KBM-7 (cell line): ENCODE results near the gene TRMT2A.

Source experiments
- DNase-seq: peaks from one replicate; pipeline ENCODE4 v3.0.0-alpha.2; 2015
- in situ Hi-C: fragments of 300-500 bp; cut with MboI; formaldehyde crosslinking; loops from 2 replicates; pipeline ENCODE4 v1.14.3; 2020; ENCODE audit warnings: low sequenced_read_pairs, low pct_unique_long_range_greater_than_20kb, mixed read lengths

Gene TRMT2A

DNA sequence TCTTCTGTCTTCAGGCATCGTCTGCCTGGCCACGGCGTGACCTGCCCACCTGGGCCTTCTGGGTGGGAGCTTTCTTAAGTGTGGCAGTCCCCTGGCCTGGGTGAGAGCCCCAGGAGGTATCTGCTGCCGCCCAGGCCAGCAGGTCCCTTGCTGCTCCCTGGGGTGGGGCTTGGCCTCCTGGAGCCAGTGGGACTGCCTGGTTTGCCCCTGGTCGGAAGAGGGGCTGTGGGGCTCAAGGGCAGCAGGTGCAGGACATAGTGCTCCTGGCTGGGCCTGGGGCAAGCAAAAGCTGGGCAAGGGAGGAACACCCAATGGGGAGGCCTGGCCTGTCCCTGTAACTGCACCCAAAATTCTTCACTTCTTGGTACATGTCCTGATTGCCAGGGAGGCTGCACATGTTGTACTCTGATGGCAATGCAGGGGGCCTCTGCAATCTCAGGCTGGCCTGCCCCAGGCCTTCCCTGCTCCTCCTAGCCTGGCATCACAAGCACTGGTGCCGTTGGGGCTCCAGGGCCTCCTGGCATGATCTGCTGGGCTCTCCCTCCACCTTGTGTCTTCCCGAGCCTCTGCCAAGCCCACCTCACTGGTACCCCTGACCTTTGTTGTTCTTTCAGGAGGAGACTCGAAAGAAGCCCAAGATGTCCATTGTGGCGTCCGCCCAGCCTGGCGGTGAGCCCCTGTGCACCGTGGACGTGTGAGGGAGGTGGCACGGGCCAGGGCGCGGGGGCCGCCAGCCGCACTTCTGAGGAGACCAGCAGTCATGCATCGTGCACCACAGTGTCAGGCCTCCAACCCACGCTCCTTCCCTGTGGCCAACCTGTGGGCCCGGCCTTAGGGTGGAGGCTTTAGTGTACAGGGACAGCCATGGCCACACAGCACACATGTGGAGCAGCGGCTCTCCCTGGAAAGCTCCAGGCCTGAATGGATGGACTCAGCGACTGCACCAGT lies 7.3 kb downstream of the TRMT2A start:
- in situ Hi-C loops, result no loop called here
- no peak for DNase-seq

GRCh38 chr22:20108757-20109230 lies 8.2 kb downstream of the TRMT2A start:
- DNase-seq, result no peak
- in situ Hi-C loops, result no loop called here

DNA sequence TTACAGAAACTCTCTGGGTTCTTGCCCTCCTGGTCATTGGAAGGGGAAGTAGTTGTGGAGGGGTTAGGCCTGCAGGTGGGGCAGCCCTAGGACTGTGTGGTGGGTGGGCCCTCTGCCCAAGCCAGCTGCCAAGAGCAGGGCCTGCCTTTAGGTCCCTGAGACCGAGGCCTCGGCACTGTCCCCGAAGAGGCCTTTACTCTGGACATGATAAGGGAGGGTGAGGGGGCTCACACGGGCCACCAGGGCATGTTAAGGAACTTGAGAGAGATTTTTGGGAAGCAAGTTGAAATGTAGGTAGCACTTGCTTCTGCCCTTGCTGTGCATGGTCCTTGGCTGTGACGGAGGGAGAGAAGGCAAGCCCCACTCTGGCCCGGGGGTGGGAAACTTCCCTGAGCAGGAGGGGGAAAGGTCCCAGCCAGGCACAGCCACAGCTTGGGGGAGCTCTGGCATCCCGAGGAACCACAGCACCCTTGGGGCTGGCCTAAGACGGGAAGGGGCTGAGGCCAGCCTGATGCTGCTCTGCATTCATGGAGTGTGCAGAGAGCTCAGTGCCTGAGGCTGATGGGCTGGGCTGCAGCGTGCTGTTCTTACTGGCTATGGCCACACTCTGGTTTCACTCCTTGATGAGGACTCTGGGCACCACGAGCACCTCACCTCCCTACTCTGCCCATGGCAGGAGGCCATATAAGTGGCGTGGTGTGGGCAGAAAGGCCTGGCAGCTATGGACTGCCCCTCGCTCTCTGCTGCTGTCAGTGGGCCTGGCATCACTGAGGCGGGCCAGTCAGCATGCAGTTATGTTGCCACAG lies 8.9 kb downstream of the TRMT2A start:
- no peak for DNase-seq
- in situ Hi-C loops, result no loop called here

DNA sequence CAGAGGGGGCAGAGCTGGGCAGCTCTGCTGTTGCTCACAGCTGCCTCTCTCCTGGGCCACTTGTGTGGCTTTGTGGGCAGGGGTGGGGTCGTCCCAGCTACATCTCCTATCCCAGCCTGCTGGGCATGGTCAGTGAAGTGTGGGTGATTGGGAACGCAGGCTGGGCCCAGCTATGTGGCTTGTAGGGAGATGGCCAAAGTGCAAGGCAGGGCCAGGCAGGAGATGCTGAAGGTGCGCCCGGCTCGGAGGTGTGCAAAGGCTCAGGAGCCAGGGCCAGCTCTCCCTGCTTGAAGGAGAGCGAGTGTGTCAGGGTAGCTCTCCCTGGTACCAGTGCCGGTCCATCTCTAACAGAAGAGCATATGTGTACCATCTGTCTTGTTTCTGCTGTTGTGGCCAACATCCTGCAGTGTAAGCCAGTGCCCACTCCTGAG lies 9.5 kb downstream of the TRMT2A start:
- DNase-seq, result no peak
- in situ Hi-C loops, result no loop called here

DNA sequence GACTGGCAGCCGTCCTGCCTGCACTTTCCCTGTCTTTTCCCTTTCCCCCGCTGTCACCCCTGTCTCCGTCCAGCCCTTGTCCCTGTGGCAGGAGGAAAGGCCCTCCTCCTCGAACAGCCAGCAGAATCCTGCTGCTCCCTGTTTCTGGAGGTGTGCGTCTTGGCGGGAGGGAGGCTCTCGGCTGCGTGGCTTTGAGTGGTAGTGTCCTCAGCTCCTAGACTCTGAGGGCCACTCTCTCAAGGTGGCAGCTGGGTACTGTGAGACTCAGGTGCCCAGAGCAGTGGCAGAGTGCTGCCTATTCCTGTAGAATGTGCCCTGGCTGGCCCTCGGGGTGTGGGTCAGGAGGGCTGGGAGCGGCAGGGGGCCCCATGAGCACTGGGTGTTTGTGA lies 10.2 kb downstream of the TRMT2A start:
- no peak for DNase-seq
- in situ Hi-C loops, result no loop called here

DNA sequence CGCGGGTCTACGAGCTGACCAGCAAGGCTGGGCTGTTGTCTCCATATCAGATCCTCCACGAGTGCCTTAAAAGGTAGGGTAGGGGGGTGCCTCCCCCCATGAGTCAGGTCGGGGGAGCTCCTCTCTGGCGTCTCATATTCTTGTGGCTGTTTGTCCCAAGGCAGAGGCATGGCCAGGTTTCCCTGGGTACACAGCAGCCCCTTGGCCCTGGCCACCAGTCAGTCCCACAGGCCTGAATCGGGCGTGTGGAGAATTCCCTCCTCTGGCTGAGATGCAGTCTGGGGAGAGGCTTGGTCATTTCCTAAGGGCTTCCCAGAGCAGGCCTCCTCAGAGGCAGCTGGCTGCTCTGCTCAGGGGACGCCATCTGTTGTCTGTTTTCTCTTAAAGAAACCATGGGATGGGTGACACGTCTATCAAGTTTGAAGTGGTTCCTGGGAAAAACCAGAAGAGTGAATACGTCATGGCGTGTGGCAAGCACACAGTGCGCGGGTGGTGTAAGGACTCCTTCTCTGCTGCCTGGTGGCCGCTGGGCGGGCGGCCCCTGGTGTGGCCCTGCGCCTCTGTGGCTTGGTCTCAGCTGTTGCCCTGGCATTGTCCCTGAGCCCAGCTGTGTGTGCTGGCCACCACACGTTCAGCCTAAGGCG lies 10.7 kb downstream of the TRMT2A start:
- in situ Hi-C loops, result no loop called here

GRCh38 chr22:20105456-20106204 lies 11.4 kb downstream of the TRMT2A start:
- in situ Hi-C loops, result no loop called here

More for the DNA sequence above, 10.7 kb downstream of the TRMT2A start:
- DNase-seq, result no peak

GRCh38 chr22:20102203-20102780 lies 14.7 kb downstream of the TRMT2A start:
- in situ Hi-C loops, result no loop called here
- DNase-seq, result no peak

More at GRCh38 chr22:20105456-20106204, 11.4 kb downstream of the TRMT2A start:
- DNase-seq, result no peak

DNA sequence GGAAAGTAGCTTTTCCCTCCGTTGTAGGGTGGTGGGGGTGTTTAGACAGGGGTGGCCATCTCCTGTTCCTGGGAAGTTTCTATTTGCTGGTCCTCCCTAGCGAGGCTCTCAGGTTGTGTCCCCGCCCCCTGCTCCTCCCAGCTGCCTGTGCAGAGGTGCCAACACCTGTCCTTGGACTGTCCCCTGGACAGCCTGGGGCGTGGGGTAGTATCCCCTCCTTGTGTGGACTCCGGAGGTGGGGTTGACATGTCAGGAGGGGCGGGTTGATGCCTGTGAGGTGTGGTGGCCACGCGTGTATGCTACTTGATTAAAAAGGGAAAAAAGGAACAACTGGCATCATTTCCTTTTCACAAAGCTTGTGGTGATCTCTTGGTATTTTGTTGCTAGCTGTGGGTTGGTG lies 15.4 kb downstream of the TRMT2A start:
- DNase-seq, result no peak
- in situ Hi-C loops, result no loop called here

DNA sequence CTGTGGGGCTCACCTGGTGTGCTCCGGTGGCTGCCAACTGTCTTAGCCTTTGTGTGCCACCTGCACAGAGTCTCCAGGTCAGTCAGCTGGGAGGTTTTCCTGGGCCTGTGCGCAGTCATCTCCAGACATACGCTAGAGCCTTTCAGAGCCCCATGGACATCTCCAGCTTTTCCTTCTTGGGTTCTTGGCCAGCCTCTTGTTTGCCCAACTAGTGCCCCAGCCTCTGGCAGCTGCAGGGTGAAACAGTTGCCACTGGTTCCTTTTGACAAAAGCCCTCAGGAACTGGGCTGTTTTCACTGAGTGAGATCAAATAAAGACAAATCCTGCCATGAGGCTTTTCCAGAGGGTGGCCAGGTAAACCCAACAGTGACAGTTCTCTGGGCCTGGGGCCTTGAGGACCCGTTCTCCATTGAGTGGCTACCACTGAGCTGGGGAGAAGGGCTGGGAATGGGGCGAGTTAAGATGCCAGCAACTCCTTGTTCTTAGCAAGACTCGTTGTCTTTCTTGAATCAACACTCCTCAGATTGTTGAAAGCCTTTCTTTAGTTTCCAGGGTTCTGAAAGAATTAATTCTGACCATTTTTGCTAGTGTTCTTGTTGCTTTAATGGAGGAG lies 17.8 kb downstream of the TRMT2A start:
- DNase-seq, result no peak
- in situ Hi-C loops, result no loop called here

GRCh38 chr22:20096574-20097420 lies 20.2 kb downstream of the TRMT2A start:
- in situ Hi-C loops, result no loop called here
- DNase-seq, result no peak

- DNase-seq, result no peak
- in situ Hi-C loops, result no loop called here
Observed at GRCh38 chr22:20095521-20095920, 21.5 kb downstream of the TRMT2A start.

DNA sequence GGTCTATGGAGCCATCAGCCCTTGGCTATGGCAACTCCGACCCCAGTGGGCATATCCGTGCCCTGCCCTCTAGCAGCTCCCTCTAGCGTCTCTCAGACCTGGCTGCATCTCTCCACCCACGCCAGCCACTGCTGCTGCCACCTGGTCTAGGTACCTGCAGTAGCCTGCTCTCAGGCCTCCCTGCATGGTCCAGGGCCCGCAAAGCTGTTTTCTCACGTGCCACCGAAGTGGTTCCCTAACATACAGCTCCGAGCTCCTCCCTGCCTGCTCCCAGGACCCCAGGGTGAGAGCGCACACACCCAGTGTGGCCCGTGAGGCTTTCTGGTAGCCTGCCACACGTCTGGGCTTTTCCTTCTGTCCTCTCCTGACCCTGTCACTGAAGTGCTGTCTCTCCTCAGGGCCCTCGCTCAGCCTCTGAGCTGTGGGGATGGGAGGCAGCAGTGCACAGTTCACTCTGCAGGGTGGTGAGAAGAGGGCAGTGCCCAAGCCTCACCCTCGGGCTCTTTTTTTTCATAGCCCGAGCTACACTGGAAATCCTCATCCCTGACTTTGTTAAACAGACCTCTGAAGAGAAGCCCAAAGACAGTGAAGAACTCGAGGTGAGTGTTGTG lies 22.7 kb downstream of the TRMT2A start:
- DNase-seq, result no peak
- in situ Hi-C loops, result no loop called here

DNA sequence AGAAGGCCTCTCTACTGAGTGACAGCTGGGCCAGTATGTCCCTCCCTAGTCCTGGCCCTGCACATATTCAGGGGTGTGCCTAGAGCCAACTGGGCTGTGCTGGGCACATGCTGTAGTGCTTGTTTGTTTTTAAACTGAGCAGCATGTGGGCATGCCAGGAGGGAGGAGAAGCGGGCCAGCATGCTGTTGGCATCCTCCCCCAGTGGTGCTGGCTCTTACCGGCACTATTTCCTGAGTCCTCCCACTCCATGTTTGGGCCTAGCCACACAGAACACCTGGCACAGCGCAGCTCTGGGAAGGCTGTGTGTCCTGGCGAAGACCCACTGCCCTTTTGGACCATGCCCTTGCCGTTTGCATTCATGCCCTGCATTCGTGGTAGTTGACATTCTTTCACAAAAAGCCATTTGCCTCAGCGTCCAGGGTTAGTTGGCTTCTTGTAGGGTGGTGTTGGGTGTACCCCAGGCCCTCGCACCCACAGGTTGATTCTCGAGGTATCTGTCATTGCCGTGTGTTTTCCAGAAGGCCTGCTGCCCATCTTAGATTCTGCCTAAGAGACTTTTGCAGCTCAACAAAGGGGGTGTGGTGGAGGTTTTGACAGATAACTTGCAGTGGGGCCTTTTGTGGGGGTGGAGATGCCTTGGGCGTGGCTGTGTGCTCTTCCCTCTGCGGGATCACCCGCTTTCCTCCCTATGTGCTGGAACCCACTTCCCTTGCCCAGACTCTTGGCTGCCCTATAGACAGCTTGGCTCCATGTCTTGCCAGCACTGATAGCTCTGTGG lies 23.4 kb downstream of the TRMT2A start:
- in situ Hi-C loops, result no loop called here
- no peak for DNase-seq

- in situ Hi-C loops, result no loop called here
- DNase-seq, result no peak
Observed at GRCh38 chr22:20092477-20092854, 24.6 kb downstream of the TRMT2A start.
